ENCODE results near the gene SLC51A. TPM values are rescaled to one million over a fixed set of nuclear protein-coding genes. Genes with fewer than 3 reads are reported as not detected.

SLC51A gene
- total and polyA plus RNA-seq, 2 of the 13 experiments (the other 11 are each of a cell fraction or from before 2014, with no cell fraction given) = 4.3 to 48.8 TPM

DNA sequence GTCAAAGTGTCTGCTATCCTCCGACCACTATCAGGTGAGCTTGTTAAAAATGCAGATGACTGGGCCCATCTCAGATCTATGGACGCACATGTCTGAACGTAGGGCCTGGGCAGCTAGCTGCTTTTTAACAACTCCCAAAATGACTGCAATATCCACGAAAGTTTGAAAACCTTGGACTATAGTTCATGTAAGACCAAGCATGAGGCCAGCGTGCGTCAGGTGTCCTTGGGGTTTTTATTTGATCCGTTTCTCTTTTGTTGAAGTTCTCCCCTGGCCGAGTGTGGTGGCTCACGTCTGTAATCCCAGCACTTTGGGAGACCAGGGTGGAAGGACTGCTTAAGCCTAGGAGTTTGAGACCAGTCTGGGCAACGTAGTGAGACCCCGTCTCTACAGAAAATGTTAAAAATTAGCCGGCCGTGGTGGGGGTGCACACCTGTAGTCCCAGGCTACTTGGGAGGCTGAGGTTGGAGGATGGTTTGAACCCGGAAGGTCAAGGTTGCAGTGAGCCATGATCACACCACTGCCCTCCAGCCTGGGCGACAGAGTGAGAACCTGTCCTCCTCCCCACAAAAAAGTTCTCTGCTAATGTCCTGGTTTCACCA is 9.5 kb downstream of the SLC51A start (continued):
- TF ChIP-seq SNAPC4 (CRISPR knock-in tag; IDR thresholded peaks at IDR 0.05) (no peak), ZNF121 (CRISPR knock-in tag; IDR thresholded peaks at IDR 0.05) (0 out of 2 replicates have a peak, but pooled peaks have one; percentile 41), LCORL (IDR thresholded peaks at IDR 0.05) (no peak), LCORL (CRISPR knock-in tag; IDR thresholded peaks at IDR 0.05) (no peak), ZNF446 (CRISPR knock-in tag; IDR thresholded peaks at IDR 0.05) (no peak), ZNF770 (CRISPR knock-in tag; IDR thresholded peaks at IDR 0.05) (0 out of 2 replicates have a peak, but pooled peaks have one; percentile 18), ZNF816 (CRISPR knock-in tag; IDR thresholded peaks at IDR 0.05; ENCODE audit: borderline replicate concordance) (0 out of 2 replicates have a peak, but pooled peaks have one; percentile 32), ZNF460 (CRISPR knock-in tag; IDR thresholded peaks at IDR 0.05; ENCODE audit: borderline replicate concordance) (peak; percentile 67), ZNF280B (CRISPR knock-in tag; IDR thresholded peaks at IDR 0.05; ENCODE audit: borderline replicate concordance) (no peak)
